WTC11 (cell line): ENCODE results near the gene CNOT1. TPM values are rescaled to one million over a fixed set of nuclear protein-coding genes. Genes with fewer than 3 reads are reported as not detected.

Experiments
- ATAC-seq: fragments of 200-7000 bp; cut with Tn5 transposase; 2 replicates; pipeline ENCODE4 v1.10.0; 2021; ENCODE audit warnings: mild to moderate bottlenecking, moderate library complexity
- CTCF ChIA-PET: fragments of 300-600 bp; sonication (Branson Sonifier 250); formaldehyde crosslinking; loops from one replicate; lab custom pipeline; 2021; ENCODE audit warnings: antibody characterized with exemption; lab: Charles Lee
- POLR2A ChIA-PET: fragments of 350-600 bp; sonication (Branson Sonifier 250); formaldehyde crosslinking; loops from one replicate; lab custom pipeline; 2021; ENCODE audit warnings: antibody characterized with exemption; lab: Charles Lee
- DNase-seq: peaks from one replicate; pipeline ENCODE4 v3.0.0; 2021; ENCODE audit warnings: low spot score
- H3K27ac Mint-ChIP-seq: 2 replicates; pipeline ENCODE4 v1.8.0; 2021; ENCODE audit warnings: mixed read lengths
- H3K27me3 Mint-ChIP-seq: 2 replicates; pipeline ENCODE4 v1.8.0; 2021; ENCODE audit warnings: low read depth, mild to moderate bottlenecking, moderate library complexity, mixed read lengths
- H3K36me3 Mint-ChIP-seq: 2 replicates; pipeline ENCODE4 v1.8.0; 2021; ENCODE audit warnings: mixed read lengths
- H3K4me1 Mint-ChIP-seq: 2 replicates; pipeline ENCODE4 v1.8.0; 2022; ENCODE audit warnings: mixed read lengths
- H3K4me3 Mint-ChIP-seq: 2 replicates; pipeline ENCODE4 v1.8.0; 2021; ENCODE audit warnings: mild to moderate bottlenecking, moderate library complexity, mixed read lengths
- H3K9me3 Mint-ChIP-seq: 2 replicates; pipeline ENCODE4 v1.8.0; 2021; ENCODE audit warnings: mixed read lengths
- CREB1 ChIP-seq: sonication (generic); formaldehyde crosslinking; IDR thresholded peaks from 2 replicates; pipeline ENCODE4 v1.8.0; 2023; ENCODE audit warnings: mild to moderate bottlenecking, missing genetic modification reagents
- FOXP1 ChIP-seq: sonication (generic); formaldehyde crosslinking; IDR thresholded peaks from 2 replicates; pipeline ENCODE4 v1.8.0; 2022; ENCODE audit warnings: missing genetic modification reagents, mild to moderate bottlenecking, moderate library complexity, borderline replicate concordance
- HMGA2 ChIP-seq: fragments of 250-450 bp; sonication (Bioruptor Pico); IDR thresholded peaks from 2 replicates; pipeline ENCODE4 v1.4.0; 2021; ENCODE audit warnings: mild to moderate bottlenecking, moderate library complexity
- JUN ChIP-seq: sonication (generic); formaldehyde crosslinking; IDR thresholded peaks from 2 replicates; pipeline ENCODE4 v1.8.0; 2023; ENCODE audit warnings: mild to moderate bottlenecking, missing genetic modification reagents
- MXD4 ChIP-seq: fragments of 250-450 bp; sonication (Bioruptor Pico); IDR thresholded peaks from 2 replicates; pipeline ENCODE4 v1.8.0; 2021; ENCODE audit warnings: mild to moderate bottlenecking, moderate library complexity, borderline replicate concordance
- NFATC4 ChIP-seq: fragments of 250-450 bp; sonication (Bioruptor Pico); IDR thresholded peaks from 2 replicates; pipeline ENCODE4 v1.9.0; 2021; ENCODE audit warnings: mild to moderate bottlenecking
- NFE2L1 ChIP-seq: sonication (generic); formaldehyde crosslinking; IDR thresholded peaks from 2 replicates; pipeline ENCODE4 v1.8.1; 2023; ENCODE audit warnings: missing genetic modification reagents
- NR1H2 ChIP-seq: sonication (generic); formaldehyde crosslinking; IDR thresholded peaks from 2 replicates; pipeline ENCODE4 v1.9.0; 2021; ENCODE audit warnings: mild to moderate bottlenecking, moderate library complexity, missing genetic modification reagents
- OVOL2 ChIP-seq: fragments of 250-450 bp; sonication (Bioruptor Pico); IDR thresholded peaks from 2 replicates; pipeline ENCODE4 v1.9.0; 2021; ENCODE audit warnings: mild to moderate bottlenecking, borderline replicate concordance
- RORB ChIP-seq: fragments of 250-450 bp; sonication (Bioruptor Pico); IDR thresholded peaks from 2 replicates; pipeline ENCODE4 v1.9.0; 2021; ENCODE audit warnings: mild to moderate bottlenecking
- SMAD3 ChIP-seq: sonication (generic); formaldehyde crosslinking; IDR thresholded peaks from 2 replicates; pipeline ENCODE4 v1.8.0; 2022; ENCODE audit warnings: missing genetic modification reagents, mild to moderate bottlenecking, borderline replicate concordance
- SOX15 ChIP-seq: fragments of 250-450 bp; sonication (Bioruptor Pico); IDR thresholded peaks from 2 replicates; pipeline ENCODE4 v1.9.0; 2021; ENCODE audit warnings: mild to moderate bottlenecking
- TP53 ChIP-seq: sonication (generic); formaldehyde crosslinking; IDR thresholded peaks from 2 replicates; pipeline ENCODE4 v1.8.1; 2023; ENCODE audit warnings: mild to moderate bottlenecking, missing genetic modification reagents
- ZNF219 ChIP-seq: sonication (generic); formaldehyde crosslinking; IDR thresholded peaks from 2 replicates; pipeline ENCODE4 v1.8.0; 2023; ENCODE audit warnings: missing genetic modification reagents, mild to moderate bottlenecking, borderline replicate concordance
- ZNF263 ChIP-seq: sonication (generic); formaldehyde crosslinking; IDR thresholded peaks from 2 replicates; pipeline ENCODE4 v1.8.1; 2022; ENCODE audit warnings: low read depth, mild to moderate bottlenecking, moderate library complexity, missing genetic modification reagents
- ZNF416 ChIP-seq: fragments of 250-450 bp; sonication (Bioruptor Pico); IDR thresholded peaks from 2 replicates; pipeline ENCODE4 v1.9.0; 2021; ENCODE audit warnings: mild to moderate bottlenecking, inconsistent platforms
- ZNF671 ChIP-seq: fragments of 250-450 bp; sonication (Bioruptor Pico); IDR thresholded peaks from 2 replicates; pipeline ENCODE4 v1.8.0; 2021; ENCODE audit warnings: mild to moderate bottlenecking
- total RNA-seq: library from RNA; stranded (reverse); gene quantifications from 3 replicates; pipeline ENCODE4 v1.2.3, GENCODE V29; 2021
- TF ChIP-seq, protein P1 (sequence below): sonication (generic); formaldehyde crosslinking; IDR thresholded peaks from 2 replicates; pipeline ENCODE4 v1.8.0; 2022; ENCODE audit warnings: missing genetic modification reagents
- TF ChIP-seq, protein P2 (sequence below): sonication (generic); formaldehyde crosslinking; IDR thresholded peaks from 2 replicates; pipeline ENCODE4 v1.8.0; 2022; ENCODE audit warnings: mild to moderate bottlenecking, missing genetic modification reagents
- TF ChIP-seq, protein P3 (sequence below): sonication (generic); formaldehyde crosslinking; conservative IDR thresholded peaks from 2 replicates; pipeline ENCODE4 v1.8.1; 2022; ENCODE audit warnings: mild to moderate bottlenecking, missing genetic modification reagents
- TF ChIP-seq, protein P4 (sequence below): sonication (generic); formaldehyde crosslinking; conservative IDR thresholded peaks from 2 replicates; pipeline ENCODE4 v1.8.1; 2023; ENCODE audit warnings: mild to moderate bottlenecking, low read depth, missing genetic modification reagents, moderate library complexity
- TF ChIP-seq, protein P5 (sequence below): sonication (generic); formaldehyde crosslinking; IDR thresholded peaks from 2 replicates; pipeline ENCODE4 v1.8.1; 2022; ENCODE audit warnings: missing genetic modification reagents, borderline replicate concordance
- TF ChIP-seq, protein P6 (sequence below): fragments of 250-450 bp; sonication (Bioruptor Pico); IDR thresholded peaks from 2 replicates; pipeline ENCODE4 v1.9.0; 2021; ENCODE audit warnings: moderate library complexity, mild to moderate bottlenecking, inconsistent platforms, borderline replicate concordance
- TF ChIP-seq, protein P7 (sequence below): sonication (generic); formaldehyde crosslinking; IDR thresholded peaks from 2 replicates; pipeline ENCODE4 v1.8.1; 2023; ENCODE audit warnings: mild to moderate bottlenecking, missing genetic modification reagents, moderate library complexity

CNOT1 gene
- total RNA-seq, 1 experiment from 2014 or later = 314 TPM

DNA sequence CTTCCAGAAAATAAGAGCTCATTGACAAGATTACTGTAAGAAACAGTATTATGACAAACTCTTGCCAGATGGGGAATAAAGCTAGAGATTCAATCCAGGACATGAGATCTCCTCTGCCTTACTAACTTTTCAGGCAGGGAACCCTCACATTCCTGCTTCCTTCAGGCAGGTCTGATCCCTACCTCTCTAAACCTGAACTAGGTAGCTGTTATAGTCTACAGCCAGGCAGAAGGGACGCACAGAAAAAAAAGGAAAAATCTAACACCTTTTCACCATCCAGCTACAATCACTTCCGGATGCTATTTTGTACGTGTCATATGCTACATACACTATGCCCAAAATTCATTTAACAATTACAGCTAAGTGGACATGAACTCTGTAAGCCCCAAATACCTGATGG is 41.2 kb downstream of the CNOT1 start (continued):
- TF ChIP-seq, protein P1, sequence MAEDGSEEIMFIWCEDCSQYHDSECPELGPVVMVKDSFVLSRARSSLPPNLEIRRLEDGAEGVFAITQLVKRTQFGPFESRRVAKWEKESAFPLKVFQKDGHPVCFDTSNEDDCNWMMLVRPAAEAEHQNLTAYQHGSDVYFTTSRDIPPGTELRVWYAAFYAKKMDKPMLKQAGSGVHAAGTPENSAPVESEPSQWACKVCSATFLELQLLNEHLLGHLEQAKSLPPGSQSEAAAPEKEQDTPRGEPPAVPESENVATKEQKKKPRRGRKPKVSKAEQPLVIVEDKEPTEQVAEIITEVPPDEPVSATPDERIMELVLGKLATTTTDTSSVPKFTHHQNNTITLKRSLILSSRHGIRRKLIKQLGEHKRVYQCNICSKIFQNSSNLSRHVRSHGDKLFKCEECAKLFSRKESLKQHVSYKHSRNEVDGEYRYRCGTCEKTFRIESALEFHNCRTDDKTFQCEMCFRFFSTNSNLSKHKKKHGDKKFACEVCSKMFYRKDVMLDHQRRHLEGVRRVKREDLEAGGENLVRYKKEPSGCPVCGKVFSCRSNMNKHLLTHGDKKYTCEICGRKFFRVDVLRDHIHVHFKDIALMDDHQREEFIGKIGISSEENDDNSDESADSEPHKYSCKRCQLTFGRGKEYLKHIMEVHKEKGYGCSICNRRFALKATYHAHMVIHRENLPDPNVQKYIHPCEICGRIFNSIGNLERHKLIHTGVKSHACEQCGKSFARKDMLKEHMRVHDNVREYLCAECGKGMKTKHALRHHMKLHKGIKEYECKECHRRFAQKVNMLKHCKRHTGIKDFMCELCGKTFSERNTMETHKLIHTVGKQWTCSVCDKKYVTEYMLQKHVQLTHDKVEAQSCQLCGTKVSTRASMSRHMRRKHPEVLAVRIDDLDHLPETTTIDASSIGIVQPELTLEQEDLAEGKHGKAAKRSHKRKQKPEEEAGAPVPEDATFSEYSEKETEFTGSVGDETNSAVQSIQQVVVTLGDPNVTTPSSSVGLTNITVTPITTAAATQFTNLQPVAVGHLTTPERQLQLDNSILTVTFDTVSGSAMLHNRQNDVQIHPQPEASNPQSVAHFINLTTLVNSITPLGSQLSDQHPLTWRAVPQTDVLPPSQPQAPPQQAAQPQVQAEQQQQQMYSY (CRISPR knock-in tag) = no peak
- TF ChIP-seq SOX15 (no peak), NFE2L1 (CRISPR knock-in tag) (no peak), ZNF416 (CRISPR knock-in tag) (no peak)

DNA sequence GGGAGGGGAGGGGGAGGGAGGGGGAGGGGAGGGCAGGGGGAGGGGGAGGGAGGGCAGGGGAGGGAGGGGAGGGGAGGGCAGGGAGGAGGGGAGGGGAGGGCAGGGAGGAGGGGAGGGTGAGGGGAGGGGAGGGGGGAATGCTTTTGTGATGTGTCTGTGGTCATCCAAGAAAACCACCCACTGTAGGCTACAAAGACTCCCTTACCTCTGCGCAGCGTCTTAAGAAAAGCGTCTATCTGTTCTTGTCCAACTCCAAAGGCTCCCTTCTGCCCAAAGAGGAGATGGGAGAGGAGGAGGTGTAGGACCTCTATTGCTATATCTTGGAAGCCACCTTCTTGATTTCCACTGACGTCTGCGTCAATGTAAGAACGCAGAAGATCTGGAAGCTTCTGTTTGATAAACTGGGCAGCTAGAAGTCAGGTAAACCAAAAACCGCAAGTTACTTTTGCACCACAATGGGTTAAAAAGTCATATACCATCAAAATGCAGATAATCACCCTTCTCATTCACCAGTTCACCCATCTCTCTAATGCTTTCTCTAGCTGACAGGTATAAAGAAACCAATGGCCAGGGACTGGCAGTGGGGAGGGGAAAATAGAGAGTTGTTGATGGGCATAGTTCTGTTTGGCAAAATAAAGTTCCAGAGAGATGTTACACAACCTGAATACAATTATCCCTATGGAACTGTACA is 43.1 kb downstream of the CNOT1 start:
- POLR2A ChIA-PET = no interaction called here

More for the DNA sequence above, 43.1 kb downstream of the CNOT1 start:
- Mint-ChIP-seq H3K27ac (no peak overlapping the region), H3K4me3 (no peak overlapping the region), H3K4me1 (no peaks in the 10 kb centered on the region), H3K36me3 (peaks cover 77% of the 10 kb centered on the region), H3K27me3 (no peaks in the 10 kb centered on the region), H3K9me3 (peaks cover 9% of the 10 kb centered on the region)
- DNase-seq = no peak
- CTCF ChIA-PET = interaction anchor here (1.6 kb wide), 1 partner anchor 75 kb away, joined by 4 read pairs; no protein-coding TSS in a partner anchor
- TF ChIP-seq, protein P2, sequence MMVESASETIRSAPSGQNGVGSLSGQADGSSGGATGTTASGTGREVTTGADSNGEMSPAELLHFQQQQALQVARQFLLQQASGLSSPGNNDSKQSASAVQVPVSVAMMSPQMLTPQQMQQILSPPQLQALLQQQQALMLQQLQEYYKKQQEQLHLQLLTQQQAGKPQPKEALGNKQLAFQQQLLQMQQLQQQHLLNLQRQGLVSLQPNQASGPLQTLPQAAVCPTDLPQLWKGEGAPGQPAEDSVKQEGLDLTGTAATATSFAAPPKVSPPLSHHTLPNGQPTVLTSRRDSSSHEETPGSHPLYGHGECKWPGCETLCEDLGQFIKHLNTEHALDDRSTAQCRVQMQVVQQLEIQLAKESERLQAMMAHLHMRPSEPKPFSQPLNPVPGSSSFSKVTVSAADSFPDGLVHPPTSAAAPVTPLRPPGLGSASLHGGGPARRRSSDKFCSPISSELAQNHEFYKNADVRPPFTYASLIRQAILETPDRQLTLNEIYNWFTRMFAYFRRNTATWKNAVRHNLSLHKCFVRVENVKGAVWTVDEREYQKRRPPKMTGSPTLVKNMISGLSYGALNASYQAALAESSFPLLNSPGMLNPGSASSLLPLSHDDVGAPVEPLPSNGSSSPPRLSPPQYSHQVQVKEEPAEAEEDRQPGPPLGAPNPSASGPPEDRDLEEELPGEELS (CRISPR knock-in tag) = no peak
- TF ChIP-seq, protein P3, sequence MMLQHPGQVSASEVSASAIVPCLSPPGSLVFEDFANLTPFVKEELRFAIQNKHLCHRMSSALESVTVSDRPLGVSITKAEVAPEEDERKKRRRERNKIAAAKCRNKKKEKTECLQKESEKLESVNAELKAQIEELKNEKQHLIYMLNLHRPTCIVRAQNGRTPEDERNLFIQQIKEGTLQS (CRISPR knock-in tag) = no peak
- no peak for TF ChIP-seq HMGA2 (CRISPR knock-in tag)
- TF ChIP-seq, protein P4, sequence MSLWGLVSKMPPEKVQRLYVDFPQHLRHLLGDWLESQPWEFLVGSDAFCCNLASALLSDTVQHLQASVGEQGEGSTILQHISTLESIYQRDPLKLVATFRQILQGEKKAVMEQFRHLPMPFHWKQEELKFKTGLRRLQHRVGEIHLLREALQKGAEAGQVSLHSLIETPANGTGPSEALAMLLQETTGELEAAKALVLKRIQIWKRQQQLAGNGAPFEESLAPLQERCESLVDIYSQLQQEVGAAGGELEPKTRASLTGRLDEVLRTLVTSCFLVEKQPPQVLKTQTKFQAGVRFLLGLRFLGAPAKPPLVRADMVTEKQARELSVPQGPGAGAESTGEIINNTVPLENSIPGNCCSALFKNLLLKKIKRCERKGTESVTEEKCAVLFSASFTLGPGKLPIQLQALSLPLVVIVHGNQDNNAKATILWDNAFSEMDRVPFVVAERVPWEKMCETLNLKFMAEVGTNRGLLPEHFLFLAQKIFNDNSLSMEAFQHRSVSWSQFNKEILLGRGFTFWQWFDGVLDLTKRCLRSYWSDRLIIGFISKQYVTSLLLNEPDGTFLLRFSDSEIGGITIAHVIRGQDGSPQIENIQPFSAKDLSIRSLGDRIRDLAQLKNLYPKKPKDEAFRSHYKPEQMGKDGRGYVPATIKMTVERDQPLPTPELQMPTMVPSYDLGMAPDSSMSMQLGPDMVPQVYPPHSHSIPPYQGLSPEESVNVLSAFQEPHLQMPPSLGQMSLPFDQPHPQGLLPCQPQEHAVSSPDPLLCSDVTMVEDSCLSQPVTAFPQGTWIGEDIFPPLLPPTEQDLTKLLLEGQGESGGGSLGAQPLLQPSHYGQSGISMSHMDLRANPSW (CRISPR knock-in tag) = no peak
- TF ChIP-seq ZNF671 (CRISPR knock-in tag) = no peak
- TF ChIP-seq TP53 = no peak
- no peak for TF ChIP-seq JUN
- TF ChIP-seq SMAD3 (CRISPR knock-in tag) = no peak
- no peak for TF ChIP-seq OVOL2 (CRISPR knock-in tag)
- TF ChIP-seq NR1H2 = no peak
- TF ChIP-seq CREB1 = no peak
- TF ChIP-seq, protein P5, sequence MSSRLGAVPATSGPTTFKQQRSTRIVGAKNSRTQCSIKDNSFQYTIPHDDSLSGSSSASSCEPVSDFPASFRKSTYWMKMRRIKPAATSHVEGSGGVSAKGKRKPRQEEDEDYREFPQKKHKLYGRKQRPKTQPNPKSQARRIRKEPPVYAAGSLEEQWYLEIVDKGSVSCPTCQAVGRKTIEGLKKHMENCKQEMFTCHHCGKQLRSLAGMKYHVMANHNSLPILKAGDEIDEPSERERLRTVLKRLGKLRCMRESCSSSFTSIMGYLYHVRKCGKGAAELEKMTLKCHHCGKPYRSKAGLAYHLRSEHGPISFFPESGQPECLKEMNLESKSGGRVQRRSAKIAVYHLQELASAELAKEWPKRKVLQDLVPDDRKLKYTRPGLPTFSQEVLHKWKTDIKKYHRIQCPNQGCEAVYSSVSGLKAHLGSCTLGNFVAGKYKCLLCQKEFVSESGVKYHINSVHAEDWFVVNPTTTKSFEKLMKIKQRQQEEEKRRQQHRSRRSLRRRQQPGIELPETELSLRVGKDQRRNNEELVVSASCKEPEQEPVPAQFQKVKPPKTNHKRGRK (CRISPR knock-in tag) = no peak
- no peak for TF ChIP-seq ZNF263 (CRISPR knock-in tag)
- TF ChIP-seq MXD4 = no peak
- no peak for TF ChIP-seq RORB (CRISPR knock-in tag)
- no peak for TF ChIP-seq NFATC4 (CRISPR knock-in tag)
- no peak for TF ChIP-seq FOXP1 (CRISPR knock-in tag)
- TF ChIP-seq, protein P6, sequence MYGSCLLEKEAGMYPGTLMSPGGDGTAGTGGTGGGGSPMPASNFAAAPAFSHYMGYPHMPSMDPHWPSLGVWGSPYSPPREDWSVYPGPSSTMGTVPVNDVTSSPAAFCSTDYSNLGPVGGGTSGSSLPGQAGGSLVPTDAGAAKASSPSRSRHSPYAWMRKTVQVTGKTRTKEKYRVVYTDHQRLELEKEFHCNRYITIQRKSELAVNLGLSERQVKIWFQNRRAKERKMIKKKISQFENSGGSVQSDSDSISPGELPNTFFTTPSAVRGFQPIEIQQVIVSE (CRISPR knock-in tag) = no peak
- no peak for TF ChIP-seq ZNF219 (CRISPR knock-in tag)
- TF ChIP-seq, protein P7, sequence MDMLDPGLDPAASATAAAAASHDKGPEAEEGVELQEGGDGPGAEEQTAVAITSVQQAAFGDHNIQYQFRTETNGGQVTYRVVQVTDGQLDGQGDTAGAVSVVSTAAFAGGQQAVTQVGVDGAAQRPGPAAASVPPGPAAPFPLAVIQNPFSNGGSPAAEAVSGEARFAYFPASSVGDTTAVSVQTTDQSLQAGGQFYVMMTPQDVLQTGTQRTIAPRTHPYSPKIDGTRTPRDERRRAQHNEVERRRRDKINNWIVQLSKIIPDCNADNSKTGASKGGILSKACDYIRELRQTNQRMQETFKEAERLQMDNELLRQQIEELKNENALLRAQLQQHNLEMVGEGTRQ (CRISPR knock-in tag) = no peak
- ATAC-seq = no peak
